Uterus (tissue), 4 donors: ENCODE measurements around the gene NOL4L. TPM values are rescaled to one million over a fixed set of nuclear protein-coding genes. Genes with fewer than 3 reads are reported as not detected.

Experiments
- DNase-seq, 2 donors: peaks; one replicate each; pipeline ENCODE4 v3.0.0-alpha.2; 2019 to 2020
- H3K27ac ChIP-seq, 2 donors: fragments of 200-600 bp; sonication (generic); 1 replicate in 1 of 2; 2 replicates in 1 of 2; pipeline ENCODE4 v1.5.1; 2016 to 2018
- H3K27me3 ChIP-seq, 2 donors: fragments of 200-600 bp; sonication (generic); one replicate each; pipeline ENCODE4 v1.5.1; 2018 to 2019; ENCODE audit warnings: control low read depth in 1 of 2
- H3K36me3 ChIP-seq, 2 donors: fragments of 200-600 bp; sonication (generic); one replicate each; pipeline ENCODE4 v1.5.1; 2019; ENCODE audit warnings: control low read depth in 1 of 2
- H3K4me1 ChIP-seq, 2 donors: fragments of 200-600 bp; sonication (generic); one replicate each; pipeline ENCODE4 v1.5.1; 2018 to 2019; ENCODE audit warnings: control low read depth in 1 of 2
- H3K4me3 ChIP-seq, 2 donors: fragments of 200-600 bp; sonication (generic); 1 replicate in 1 of 2; 2 replicates in 1 of 2; pipeline ENCODE4 v1.5.1; 2018 to 2019; ENCODE audit warnings: mild to moderate bottlenecking in 1 of 2
- H3K9me3 ChIP-seq, 2 donors: fragments of 200-600 bp; sonication (generic); one replicate each; pipeline ENCODE4 v1.5.1; 2019; ENCODE audit warnings: control low read depth in 1 of 2
- CTCF ChIP-seq, 4 experiments: fragments of 200-600 bp in 2 of 4; fragments of 450-650 bp in 2 of 4; sonication (generic) in 2 of 4; IDR thresholded peaks; one replicate each; pipeline ENCODE4 v1.5.1; 2016 to 2019; ENCODE audit warnings: antibody characterized with exemption in 4 of 4, mild to moderate bottlenecking in 2 of 4, moderate library complexity in 1 of 4
- POLR2A ChIP-seq, 2 donors: fragments of 450-650 bp; IDR thresholded peaks; one replicate each; pipeline ENCODE4 v1.6.1; 2016; ENCODE audit warnings: antibody characterized with exemption in 2 of 2, mild to moderate bottlenecking in 1 of 2, moderate library complexity in 1 of 2
- intact Hi-C: fragments of 100-400 bp; cut with DNase I; formaldehyde crosslinking; loops from one replicate; pipeline ENCODE4 v1.15.1; 2023; ENCODE audit warnings: low total_unique reads
- total RNA-seq, 4 donors: library from RNA; depleted of rRNA in 3 of 4; stranded (reverse); fragments of >200 nt in 3 of 4; gene quantifications; one replicate each; pipeline versions ENCODE4 v1.1.0 to v1.2.4, GENCODE V29; 2014 to 2023
- donor health status: DM: yes; HTN: yes; CAD: no.

NOL4L gene
- total RNA-seq, 4 donors from 2014 or later, result 6.2 to 31.1 (median 9.6) TPM

DNA sequence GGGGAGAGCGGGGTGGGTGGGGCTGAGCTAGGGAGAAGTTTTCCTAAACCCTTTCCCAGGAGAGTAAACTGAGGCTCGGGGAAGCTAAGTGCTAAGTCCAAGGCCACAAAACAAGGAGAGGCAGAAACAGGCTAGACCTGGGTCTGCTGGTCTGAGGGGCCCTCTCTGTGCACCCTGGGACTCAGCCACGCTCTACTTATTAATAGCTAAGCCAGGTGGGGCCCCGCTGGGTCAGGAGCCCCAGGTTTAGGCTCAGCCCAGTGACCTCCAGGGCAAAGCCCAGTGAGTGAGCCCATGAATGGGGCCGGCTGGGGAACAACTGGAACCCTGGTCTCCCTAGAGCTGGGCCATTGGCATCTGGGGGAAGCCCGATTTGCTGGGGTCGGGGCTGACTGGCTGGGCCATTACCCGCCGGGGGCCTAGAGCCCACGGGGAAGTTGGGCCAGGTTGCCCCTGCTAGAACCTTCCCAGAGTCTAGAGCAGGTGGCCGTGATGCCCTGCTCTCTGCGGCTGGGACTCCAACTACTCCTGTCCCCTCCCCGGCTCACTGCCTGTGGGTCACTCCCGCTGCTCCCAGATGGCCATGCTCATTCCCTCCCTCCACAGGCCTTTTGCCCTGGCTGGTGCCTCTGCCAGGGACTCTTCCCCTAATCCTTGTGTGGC, 24.1 kb upstream of the NOL4L start:
- Histone ChIP-seq H3K4me1 (no peaks in the 10 kb centered on the region), H3K27ac (no peak overlapping the region), H3K9me3 (no peaks in the 10 kb centered on the region), H3K4me3 (no peak overlapping the region), H3K27me3 (no peaks in the 10 kb centered on the region), H3K36me3 (no peaks in the 10 kb centered on the region)
- intact Hi-C loops, result no loop called here
- TF ChIP-seq CTCF (IDR thresholded peaks at IDR 0.05) (no peak), POLR2A (IDR thresholded peaks at IDR 0.05) (no peak)
- DNase-seq, result no peak

- no peak overlapping the region for H3K4me3 ChIP-seq
- no peak overlapping the region for H3K27ac ChIP-seq
- H3K9me3 ChIP-seq, result no peaks in the 10 kb centered on the region
- no peaks in the 10 kb centered on the region for H3K4me1 ChIP-seq
- no peak for TF ChIP-seq POLR2A (IDR thresholded peaks at IDR 0.05)
- no peak for TF ChIP-seq CTCF (IDR thresholded peaks at IDR 0.05)
- no peaks in the 10 kb centered on the region for H3K36me3 ChIP-seq
- DNase-seq, result no peak
- intact Hi-C loops, result no loop called here
- no peaks in the 10 kb centered on the region for H3K27me3 ChIP-seq
Observed at GRCh38 chr20:32608664-32609015, 23.5 kb upstream of the NOL4L start.

- Histone ChIP-seq H3K27ac (no peak overlapping the region), H3K9me3 (no peaks in the 10 kb centered on the region), H3K4me3 (no peak overlapping the region), H3K27me3 (no peaks in the 10 kb centered on the region), H3K36me3 (no peaks in the 10 kb centered on the region), H3K4me1 (no peaks in the 10 kb centered on the region)
- no peak for TF ChIP-seq CTCF (IDR thresholded peaks at IDR 0.05)
- no peak for TF ChIP-seq POLR2A (IDR thresholded peaks at IDR 0.05)
- DNase-seq, result no peak
- intact Hi-C loops, result no loop called here
Observed at GRCh38 chr20:32607727-32608663, 22.9 kb upstream of the NOL4L start.

DNA sequence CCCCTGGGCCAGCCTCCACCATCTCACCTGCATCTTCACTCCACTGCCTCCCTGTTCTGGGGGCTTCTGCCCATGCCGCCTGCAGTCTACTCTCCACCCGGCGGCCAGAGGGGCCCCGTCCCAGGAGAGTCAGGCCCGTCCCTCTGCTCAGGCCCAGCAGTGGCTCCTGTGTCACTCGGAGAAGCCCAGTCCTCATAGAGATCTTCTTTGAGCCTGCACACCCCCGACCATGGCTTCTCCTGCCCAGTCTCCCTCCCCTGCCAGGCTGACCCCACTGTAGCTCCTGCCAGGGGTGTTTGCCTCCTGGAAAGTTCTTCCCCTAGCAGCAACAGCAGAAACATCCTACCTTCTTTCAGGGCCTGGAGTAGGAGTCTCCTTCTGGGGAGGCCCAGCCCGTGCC, 22.2 kb upstream of the NOL4L start:
- H3K27me3 ChIP-seq, result no peaks in the 10 kb centered on the region
- H3K27ac ChIP-seq, result no peak overlapping the region
- H3K4me1 ChIP-seq, result no peaks in the 10 kb centered on the region
- H3K36me3 ChIP-seq, result no peaks in the 10 kb centered on the region
- TF ChIP-seq CTCF (IDR thresholded peaks at IDR 0.05), result no peak
- no peak for TF ChIP-seq POLR2A (IDR thresholded peaks at IDR 0.05)
- no peaks in the 10 kb centered on the region for H3K9me3 ChIP-seq
- intact Hi-C loops, result no loop called here
- no peak overlapping the region for H3K4me3 ChIP-seq
- DNase-seq, result no peak

GRCh38 chr20:32606790-32607189, 21.7 kb upstream of the NOL4L start:
- DNase-seq, result no peak
- no peak for TF ChIP-seq POLR2A (IDR thresholded peaks at IDR 0.05)
- no peak for TF ChIP-seq CTCF (IDR thresholded peaks at IDR 0.05)
- intact Hi-C loops, result no loop called here
- Histone ChIP-seq H3K27me3 (no peaks in the 10 kb centered on the region), H3K36me3 (no peaks in the 10 kb centered on the region), H3K4me1 (no peaks in the 10 kb centered on the region), H3K27ac (no peak overlapping the region), H3K4me3 (no peak overlapping the region), H3K9me3 (no peaks in the 10 kb centered on the region)
